Uterus (tissue), 4 donors: ENCODE measurements around the gene GRM8. TPM values are rescaled to one million over a fixed set of nuclear protein-coding genes. Genes with fewer than 3 reads are reported as not detected.
"Not testable (repeated sequence)": the region's sequence is repeated elsewhere in the genome, so short reads cannot be mapped to it uniquely, and the experiment has no call there.

Experiments used
- DNase-seq, 2 donors: peaks; one replicate each; pipeline ENCODE4 v3.0.0-alpha.2; 2019 to 2020
- H3K27ac ChIP-seq, 2 donors: fragments of 200-600 bp; sonication (generic); 1 replicate in 1 of 2; 2 replicates in 1 of 2; pipeline ENCODE4 v1.5.1; 2016 to 2018
- H3K27me3 ChIP-seq, 2 donors: fragments of 200-600 bp; sonication (generic); one replicate each; pipeline ENCODE4 v1.5.1; 2018 to 2019; ENCODE audit warnings: control low read depth in 1 of 2
- H3K36me3 ChIP-seq, 2 donors: fragments of 200-600 bp; sonication (generic); one replicate each; pipeline ENCODE4 v1.5.1; 2019; ENCODE audit warnings: control low read depth in 1 of 2
- H3K4me1 ChIP-seq, 2 donors: fragments of 200-600 bp; sonication (generic); one replicate each; pipeline ENCODE4 v1.5.1; 2018 to 2019; ENCODE audit warnings: control low read depth in 1 of 2
- H3K4me3 ChIP-seq, 2 donors: fragments of 200-600 bp; sonication (generic); 1 replicate in 1 of 2; 2 replicates in 1 of 2; pipeline ENCODE4 v1.5.1; 2018 to 2019; ENCODE audit warnings: mild to moderate bottlenecking in 1 of 2
- H3K9me3 ChIP-seq, 2 donors: fragments of 200-600 bp; sonication (generic); one replicate each; pipeline ENCODE4 v1.5.1; 2019; ENCODE audit warnings: control low read depth in 1 of 2
- CTCF ChIP-seq, 4 experiments: fragments of 200-600 bp in 2 of 4; fragments of 450-650 bp in 2 of 4; sonication (generic) in 2 of 4; IDR thresholded peaks; one replicate each; pipeline ENCODE4 v1.5.1; 2016 to 2019; ENCODE audit warnings: antibody characterized with exemption in 4 of 4, mild to moderate bottlenecking in 2 of 4, moderate library complexity in 1 of 4
- POLR2A ChIP-seq, 2 donors: fragments of 450-650 bp; IDR thresholded peaks; one replicate each; pipeline ENCODE4 v1.6.1; 2016; ENCODE audit warnings: antibody characterized with exemption in 2 of 2, mild to moderate bottlenecking in 1 of 2, moderate library complexity in 1 of 2
- intact Hi-C: fragments of 100-400 bp; cut with DNase I; formaldehyde crosslinking; loops from one replicate; pipeline ENCODE4 v1.15.1; 2023; ENCODE audit warnings: low total_unique reads
- total RNA-seq, 4 donors: library from RNA; depleted of rRNA in 3 of 4; stranded (reverse); fragments of >200 nt in 3 of 4; gene quantifications; one replicate each; pipeline versions ENCODE4 v1.1.0 to v1.2.4, GENCODE V29; 2014 to 2023
- donor health status: DM: yes; HTN: yes; CAD: no.

The GRM8 gene
- total RNA-seq, 4 donors from 2014 or later, result 3.9 TPM; not detected in 3

GRCh38 chr7:126905255-126905654, 347.5 kb downstream of the GRM8 start:
- H3K27ac ChIP-seq, intact Hi-C loops, H3K9me3 ChIP-seq, DNase-seq, H3K4me1 ChIP-seq, H3K4me3 ChIP-seq, H3K36me3 ChIP-seq, H3K27me3 ChIP-seq: not testable (repeated sequence)

- H3K27ac ChIP-seq, H3K36me3 ChIP-seq, H3K27me3 ChIP-seq, DNase-seq, H3K9me3 ChIP-seq, H3K4me1 ChIP-seq, intact Hi-C loops, H3K4me3 ChIP-seq: not testable (repeated sequence)
Observed at GRCh38 chr7:126901041-126901765, 351.5 kb downstream of the GRM8 start.

DNA sequence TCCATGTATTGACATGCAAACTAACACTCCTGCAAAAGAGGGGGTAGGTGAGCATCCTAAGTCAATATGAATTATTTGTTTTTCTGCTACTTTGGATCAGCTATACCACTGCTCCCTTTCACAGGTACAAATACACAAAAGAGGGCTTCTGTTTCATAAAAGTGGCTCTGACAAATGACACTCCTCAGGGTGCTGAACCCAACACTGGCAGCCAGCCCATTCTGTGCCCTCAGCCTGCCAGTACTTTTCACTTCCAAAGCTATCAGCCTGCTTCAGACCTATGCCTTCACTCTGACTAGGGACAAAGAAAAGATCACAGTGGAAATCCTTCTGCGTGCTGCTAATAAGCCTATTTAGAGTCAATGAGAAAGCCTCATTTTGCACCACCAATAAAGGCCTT, 364.8 kb downstream of the GRM8 start:
- H3K4me1 ChIP-seq, H3K36me3 ChIP-seq, H3K27me3 ChIP-seq, DNase-seq, H3K4me3 ChIP-seq, H3K9me3 ChIP-seq, intact Hi-C loops, H3K27ac ChIP-seq: not testable (repeated sequence)

DNA sequence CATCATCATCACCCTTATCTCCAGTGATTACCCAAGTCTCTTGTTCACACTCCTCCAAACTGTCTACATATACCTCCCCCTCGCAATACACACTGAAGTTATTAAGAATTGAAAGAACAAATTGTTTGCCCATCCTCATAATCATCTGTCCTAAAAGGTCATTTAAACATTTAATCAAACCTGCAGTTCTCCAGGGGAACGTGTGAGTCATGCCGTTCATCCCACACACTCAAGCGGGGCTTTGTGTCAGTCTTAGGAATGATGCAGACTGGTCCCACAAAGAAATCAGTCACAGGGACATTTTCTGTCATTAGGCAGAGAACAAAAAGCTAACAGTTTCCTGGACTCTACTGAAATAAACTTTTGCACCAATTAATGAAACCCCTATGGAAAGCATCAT, 365.2 kb downstream of the GRM8 start:
- H3K9me3 ChIP-seq, H3K4me1 ChIP-seq, DNase-seq, H3K4me3 ChIP-seq, H3K27me3 ChIP-seq, intact Hi-C loops, H3K27ac ChIP-seq, H3K36me3 ChIP-seq: not testable (repeated sequence)

GRCh38 chr7:126882730-126883129, 370.0 kb downstream of the GRM8 start:
- H3K4me1 ChIP-seq, H3K36me3 ChIP-seq, H3K27me3 ChIP-seq, H3K4me3 ChIP-seq, H3K9me3 ChIP-seq, DNase-seq, H3K27ac ChIP-seq, intact Hi-C loops: not testable (repeated sequence)

- H3K4me1 ChIP-seq, H3K4me3 ChIP-seq, intact Hi-C loops, DNase-seq, H3K36me3 ChIP-seq, H3K27me3 ChIP-seq, H3K9me3 ChIP-seq, H3K27ac ChIP-seq: not testable (repeated sequence)
Observed at GRCh38 chr7:126881908-126882307, 370.8 kb downstream of the GRM8 start.

- TF ChIP-seq POLR2A (IDR thresholded peaks at IDR 0.05) (no peak), CTCF (IDR thresholded peaks at IDR 0.05) (no peak)
- H3K9me3 ChIP-seq, result no peaks in the 10 kb centered on the region
- H3K36me3 ChIP-seq, result no peaks in the 10 kb centered on the region
- H3K4me1 ChIP-seq, result no peaks in the 10 kb centered on the region
- no peak for DNase-seq
- no peaks in the 10 kb centered on the region for H3K27me3 ChIP-seq
- H3K4me3 ChIP-seq, result no peak overlapping the region
- H3K27ac ChIP-seq, result no peak overlapping the region
- intact Hi-C loops, result no loop called here
Observed at GRCh38 chr7:126881315-126881714, 371.4 kb downstream of the GRM8 start.

GRCh38 chr7:126876536-126876935, 376.2 kb downstream of the GRM8 start:
- H3K4me1 ChIP-seq, H3K4me3 ChIP-seq, H3K36me3 ChIP-seq, H3K27me3 ChIP-seq, H3K27ac ChIP-seq, H3K9me3 ChIP-seq, intact Hi-C loops, DNase-seq: not testable (repeated sequence)

GRCh38 chr7:126856691-126857291, 395.9 kb downstream of the GRM8 start:
- Histone ChIP-seq H3K27me3 (no peaks in the 10 kb centered on the region), H3K4me1 (no peaks in the 10 kb centered on the region), H3K9me3 (no peaks in the 10 kb centered on the region), H3K27ac (no peak overlapping the region), H3K36me3 (no peaks in the 10 kb centered on the region), H3K4me3 (no peak overlapping the region)
- intact Hi-C loops, result no loop called here
- no peak for TF ChIP-seq CTCF (IDR thresholded peaks at IDR 0.05)
- DNase-seq, result no peak
